ENCODE data around the gene TANGO2. TPM values are rescaled to one million over a fixed set of nuclear protein-coding genes. Genes with fewer than 3 reads are reported as not detected.
A peak's percentile ranks its signal among the peaks of the same experiment; 100 is the strongest.

Gene TANGO2
- total and polyA plus RNA-seq, 9 of the 15 experiments (the other 6 are each of a cell fraction or from before 2014, with no cell fraction given) = 15.5 to 94.9 (median 70.1) TPM

DNA sequence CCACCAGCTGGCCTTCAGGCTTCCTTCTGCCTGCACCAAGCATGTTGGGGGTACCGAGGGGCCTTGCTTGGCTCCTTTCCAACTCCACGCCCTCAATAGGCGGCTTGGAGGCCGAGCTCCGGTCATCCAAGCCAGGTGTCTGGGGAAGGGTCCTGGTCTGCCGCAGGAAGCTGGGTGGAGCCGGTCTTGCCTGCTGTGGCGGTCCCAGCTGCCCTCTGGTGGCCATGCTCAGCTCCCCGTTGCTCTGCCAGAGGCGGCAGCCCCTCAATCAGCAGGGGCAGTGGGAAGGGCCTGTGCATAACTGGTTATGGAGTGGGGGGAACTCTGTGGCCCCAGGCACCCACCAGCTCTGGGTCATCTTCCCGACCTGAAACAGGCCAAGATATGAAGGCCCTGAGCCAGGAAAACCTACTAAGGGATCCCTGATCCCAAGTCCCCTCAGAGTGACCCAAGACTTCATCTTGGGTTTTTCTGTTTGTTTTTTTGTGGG, 7.5 kb upstream of the TANGO2 start (continued):
- TF ChIP-seq, protein P1, sequence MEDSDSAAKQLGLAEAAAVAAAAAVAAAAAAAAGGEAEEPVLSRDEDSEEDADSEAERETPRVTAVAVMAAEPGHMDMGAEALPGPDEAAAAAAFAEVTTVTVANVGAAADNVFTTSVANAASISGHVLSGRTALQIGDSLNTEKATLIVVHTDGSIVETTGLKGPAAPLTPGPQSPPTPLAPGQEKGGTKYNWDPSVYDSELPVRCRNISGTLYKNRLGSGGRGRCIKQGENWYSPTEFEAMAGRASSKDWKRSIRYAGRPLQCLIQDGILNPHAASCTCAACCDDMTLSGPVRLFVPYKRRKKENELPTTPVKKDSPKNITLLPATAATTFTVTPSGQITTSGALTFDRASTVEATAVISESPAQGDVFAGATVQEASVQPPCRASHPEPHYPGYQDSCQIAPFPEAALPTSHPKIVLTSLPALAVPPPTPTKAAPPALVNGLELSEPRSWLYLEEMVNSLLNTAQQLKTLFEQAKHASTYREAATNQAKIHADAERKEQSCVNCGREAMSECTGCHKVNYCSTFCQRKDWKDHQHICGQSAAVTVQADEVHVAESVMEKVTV (CRISPR knock-in tag; IDR thresholded peaks at IDR 0.05) = peak; percentile 94
- TF ChIP-seq, protein P2, sequence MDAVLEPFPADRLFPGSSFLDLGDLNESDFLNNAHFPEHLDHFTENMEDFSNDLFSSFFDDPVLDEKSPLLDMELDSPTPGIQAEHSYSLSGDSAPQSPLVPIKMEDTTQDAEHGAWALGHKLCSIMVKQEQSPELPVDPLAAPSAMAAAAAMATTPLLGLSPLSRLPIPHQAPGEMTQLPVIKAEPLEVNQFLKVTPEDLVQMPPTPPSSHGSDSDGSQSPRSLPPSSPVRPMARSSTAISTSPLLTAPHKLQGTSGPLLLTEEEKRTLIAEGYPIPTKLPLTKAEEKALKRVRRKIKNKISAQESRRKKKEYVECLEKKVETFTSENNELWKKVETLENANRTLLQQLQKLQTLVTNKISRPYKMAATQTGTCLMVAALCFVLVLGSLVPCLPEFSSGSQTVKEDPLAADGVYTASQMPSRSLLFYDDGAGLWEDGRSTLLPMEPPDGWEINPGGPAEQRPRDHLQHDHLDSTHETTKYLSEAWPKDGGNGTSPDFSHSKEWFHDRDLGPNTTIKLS (IDR thresholded peaks at IDR 0.05; ENCODE audit: borderline replicate concordance, low read depth) = no peak
- TF ChIP-seq CBFB (CRISPR knock-in tag; IDR thresholded peaks at IDR 0.05) (no peak), ZNF57 (CRISPR knock-in tag; IDR thresholded peaks at IDR 0.05) (peak; percentile 10; the same call in 1 of the 2 replicates), JUN (IDR thresholded peaks at IDR 0.05; ENCODE audit: borderline replicate concordance, low read depth, low read length) (peak; percentile 48; the same call in 1 of the 2 replicates), JUN (CRISPR knock-in tag; IDR thresholded peaks at IDR 0.05; ENCODE audit: borderline replicate concordance) (no peak), ELF1 (tag; IDR thresholded peaks at IDR 0.05) (no peak), SMAD3 (CRISPR knock-in tag; conservative IDR thresholded peaks at IDR 0.05) (peak; percentile 53; the same call in 1 of the 2 replicates), GATA2 (CRISPR knock-in tag; IDR thresholded peaks at IDR 0.05) (no peak), ZNF324 (CRISPR knock-in tag; IDR thresholded peaks at IDR 0.05) (peak; percentile 13; the same call in 1 of the 2 replicates), KHSRP (IDR thresholded peaks at IDR 0.05) (no peak), FOXM1 (IDR thresholded peaks at IDR 0.05; ENCODE audit: low read depth) (no peak), FOXM1 (CRISPR knock-in tag; IDR thresholded peaks at IDR 0.05; ENCODE audit: low read depth) (no peak), TBP (optimal IDR thresholded peaks at IDR 0.05; ENCODE audit: low read depth, low read length) (peak; percentile 42), ZNF707 (CRISPR knock-in tag; conservative IDR thresholded peaks at IDR 0.05) (0 out of 2 replicates have a peak, but pooled peaks have one; percentile 8), CHD4 (IDR thresholded peaks at IDR 0.05; ENCODE audit: insufficient read depth, insufficient replicate concordance, low read depth, low read length, poor library complexity, severe bottlenecking) (peak; percentile 31), HDAC2 (IDR thresholded peaks at IDR 0.05) (no peak), JUND (IDR thresholded peaks at IDR 0.05; ENCODE audit: borderline replicate concordance, low read depth, low read length) (peak; percentile 63), JUND (tag; IDR thresholded peaks at IDR 0.05; ENCODE audit: borderline replicate concordance, low read depth, low read length) (peak; percentile 55; the same call in 1 of the 3 replicates), SMARCA5 (IDR thresholded peaks at IDR 0.05) (no peak)
- TF ChIP-seq, protein P3, sequence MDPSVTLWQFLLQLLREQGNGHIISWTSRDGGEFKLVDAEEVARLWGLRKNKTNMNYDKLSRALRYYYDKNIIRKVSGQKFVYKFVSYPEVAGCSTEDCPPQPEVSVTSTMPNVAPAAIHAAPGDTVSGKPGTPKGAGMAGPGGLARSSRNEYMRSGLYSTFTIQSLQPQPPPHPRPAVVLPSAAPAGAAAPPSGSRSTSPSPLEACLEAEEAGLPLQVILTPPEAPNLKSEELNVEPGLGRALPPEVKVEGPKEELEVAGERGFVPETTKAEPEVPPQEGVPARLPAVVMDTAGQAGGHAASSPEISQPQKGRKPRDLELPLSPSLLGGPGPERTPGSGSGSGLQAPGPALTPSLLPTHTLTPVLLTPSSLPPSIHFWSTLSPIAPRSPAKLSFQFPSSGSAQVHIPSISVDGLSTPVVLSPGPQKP (CRISPR knock-in tag; IDR thresholded peaks at IDR 0.05) = no peak
- TF ChIP-seq, protein P4, sequence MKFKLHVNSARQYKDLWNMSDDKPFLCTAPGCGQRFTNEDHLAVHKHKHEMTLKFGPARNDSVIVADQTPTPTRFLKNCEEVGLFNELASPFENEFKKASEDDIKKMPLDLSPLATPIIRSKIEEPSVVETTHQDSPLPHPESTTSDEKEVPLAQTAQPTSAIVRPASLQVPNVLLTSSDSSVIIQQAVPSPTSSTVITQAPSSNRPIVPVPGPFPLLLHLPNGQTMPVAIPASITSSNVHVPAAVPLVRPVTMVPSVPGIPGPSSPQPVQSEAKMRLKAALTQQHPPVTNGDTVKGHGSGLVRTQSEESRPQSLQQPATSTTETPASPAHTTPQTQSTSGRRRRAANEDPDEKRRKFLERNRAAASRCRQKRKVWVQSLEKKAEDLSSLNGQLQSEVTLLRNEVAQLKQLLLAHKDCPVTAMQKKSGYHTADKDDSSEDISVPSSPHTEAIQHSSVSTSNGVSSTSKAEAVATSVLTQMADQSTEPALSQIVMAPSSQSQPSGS (CRISPR knock-in tag; IDR thresholded peaks at IDR 0.05) = no peak
- TF ChIP-seq, protein P5, sequence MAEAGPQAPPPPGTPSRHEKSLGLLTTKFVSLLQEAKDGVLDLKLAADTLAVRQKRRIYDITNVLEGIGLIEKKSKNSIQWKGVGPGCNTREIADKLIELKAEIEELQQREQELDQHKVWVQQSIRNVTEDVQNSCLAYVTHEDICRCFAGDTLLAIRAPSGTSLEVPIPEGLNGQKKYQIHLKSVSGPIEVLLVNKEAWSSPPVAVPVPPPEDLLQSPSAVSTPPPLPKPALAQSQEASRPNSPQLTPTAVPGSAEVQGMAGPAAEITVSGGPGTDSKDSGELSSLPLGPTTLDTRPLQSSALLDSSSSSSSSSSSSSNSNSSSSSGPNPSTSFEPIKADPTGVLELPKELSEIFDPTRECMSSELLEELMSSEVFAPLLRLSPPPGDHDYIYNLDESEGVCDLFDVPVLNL (CRISPR knock-in tag; IDR thresholded peaks at IDR 0.05; ENCODE audit: low read depth) = no peak

All from K562 (cell line).